Astrocyte of the cerebellum (primary cell): Measurements from ENCODE around the gene UBQLN1.
A peak's percentile ranks its signal among the peaks of the same experiment; 100 is the strongest.
"Not testable (repeated sequence)": the region's sequence is repeated elsewhere in the genome, so short reads cannot be mapped to it uniquely, and the experiment has no call there.

ENCODE experiments used
- DNase-seq: peaks from one replicate; pipeline ENCODE4 v3.0.0-alpha.2; 2011; ENCODE audit warnings: low read depth
- H3K4me3 ChIP-seq: 2 replicates; pipeline ENCODE4 v1.5.1; 2011; ENCODE audit warnings: mild to moderate bottlenecking, low read depth, low read length, moderate library complexity
- CTCF ChIP-seq: IDR thresholded peaks from 2 replicates; pipeline ENCODE4 v1.5.1; 2012; ENCODE audit warnings: low read length, low read depth, moderate library complexity, mild to moderate bottlenecking; ENCODE audit errors: missing control alignments
- in situ Hi-C: cut with HindIII; loops from 2 replicates; pipeline ENCODE4 v1.10.0; 2017; ENCODE audit warnings: low sequenced_read_pairs

UBQLN1 gene

GRCh38 chr9:83707768-83708514 lies at the start of gene UBQLN1:
Gene UBQLN1, minus strand, starts transcription at chr9:83707958. Its CDS starts 279 bp downstream, at chr9:83707679.
- DNase-seq = peak; percentile 92
- in situ Hi-C loops = no loop called here
- no peak for TF ChIP-seq CTCF
- peak within 1 kb of the TSS; percentile 95 for H3K4me3 ChIP-seq

- no peak for DNase-seq
- in situ Hi-C loops = no loop called here
- H3K4me3 ChIP-seq = no peak overlapping the region
- no peak for TF ChIP-seq CTCF
Measured at GRCh38 chr9:83754383-83754977, 46.7 kb upstream of the UBQLN1 start.

- in situ Hi-C loops = no loop called here
- H3K4me3 ChIP-seq = no peak overlapping the region
- TF ChIP-seq CTCF = no peak
- no peak for DNase-seq
Measured at GRCh38 chr9:83749706-83750105, 41.9 kb upstream of the UBQLN1 start.

- H3K4me3 ChIP-seq = no peak overlapping the region
- in situ Hi-C loops = no loop called here
- DNase-seq = no peak
- no peak for TF ChIP-seq CTCF
Measured at GRCh38 chr9:83744206-83744605, 36.4 kb upstream of the UBQLN1 start.

GRCh38 chr9:83733739-83734138 lies 26.0 kb upstream of the UBQLN1 start:
- no peak overlapping the region for H3K4me3 ChIP-seq
- in situ Hi-C loops = no loop called here
- no peak for DNase-seq
- TF ChIP-seq CTCF = no peak

- DNase-seq, in situ Hi-C loops, H3K4me3 ChIP-seq: not testable (repeated sequence)
Measured at GRCh38 chr9:83728591-83729368, 21.0 kb upstream of the UBQLN1 start.
